Right ventricle myocardium inferior (tissue), 1 donor: ENCODE results near the gene SLC25A43. TPM values are rescaled to one million over a fixed set of nuclear protein-coding genes. Genes with fewer than 3 reads are reported as not detected.
"Not testable (repeated sequence)": the region's sequence is repeated elsewhere in the genome, so short reads cannot be mapped to it uniquely, and the experiment has no call there.

ENCODE experiments used
- ATAC-seq: fragments of 200-7000 bp; cut with Tn5 transposase; one replicate; pipeline ENCODE4 v1.9.1; 2020; ENCODE audit warnings: mild to moderate bottlenecking, moderate library complexity
- DNase-seq: peaks from one replicate; pipeline ENCODE4 v3.0.0; 2021; ENCODE audit errors: missing footprints
- intact Hi-C: fragments of 100-400 bp; cut with DNase I; formaldehyde crosslinking; loops from one replicate; pipeline ENCODE4 v1.11.0; 2022
- total RNA-seq: library from RNA; stranded (reverse); fragmentation: NEBNext Ultra II Directional; extraction: Animal tissue kit (Norgen Biotek cat#: 25700); gene quantifications from one replicate; pipeline ENCODE4 v1.2.1, GENCODE V29; 2021
- donor health status: DM: no; HTN: yes; CAD: no; lungs with severe emphysema.

The SLC25A43 gene
- total RNA-seq, 1 donor from 2014 or later: 2.2 TPM

GRCh38 chrX:119486745-119487144, 87.6 kb downstream of the SLC25A43 start:
- intact Hi-C loops: no loop called here
- DNase-seq: no peak
- ATAC-seq: no peak

GRCh38 chrX:119487766-119488165, 88.6 kb downstream of the SLC25A43 start:
- DNase-seq, ATAC-seq: not testable (repeated sequence)
- intact Hi-C loops: loop anchor here (2.0 kb wide), 1 partner anchor 25 kb away; no protein-coding TSS in a partner anchor

- intact Hi-C loops: loop anchor here (2.0 kb wide), 1 partner anchor 24 kb away; no protein-coding TSS in a partner anchor
- ATAC-seq (no peak), DNase-seq (peak; percentile 35)
These were observed 89.6 kb downstream of the SLC25A43 start for GRCh38 chrX:119488749-119489148.

GRCh38 chrX:119489212-119490074, 90.3 kb downstream of the SLC25A43 start:
- no peak for ATAC-seq
- intact Hi-C loops: loop anchor here (2.0 kb wide), 1 partner anchor 23 kb away; no protein-coding TSS in a partner anchor
- no peak for DNase-seq

- intact Hi-C loops: no loop called here
- DNase-seq (no peak), ATAC-seq (no peak)
These were observed 93.3 kb downstream of the SLC25A43 start for GRCh38 chrX:119492463-119492862.

GRCh38 chrX:119493851-119494495, 94.8 kb downstream of the SLC25A43 start:
- intact Hi-C loops, ATAC-seq, DNase-seq: not testable (repeated sequence)

GRCh38 chrX:119495734-119496726, 96.9 kb downstream of the SLC25A43 start:
- DNase-seq: no peak
- intact Hi-C loops: no loop called here
- no peak for ATAC-seq

- DNase-seq (no peak), ATAC-seq (no peak)
- intact Hi-C loops: no loop called here
These were observed 98.0 kb downstream of the SLC25A43 start for GRCh38 chrX:119497185-119497584.

- no peak for DNase-seq
- no peak for ATAC-seq
- intact Hi-C loops: no loop called here
These were observed 101.1 kb downstream of the SLC25A43 start for GRCh38 chrX:119500061-119500800.

- intact Hi-C loops: no loop called here
- DNase-seq (no peak), ATAC-seq (no peak)
These were observed 102.5 kb downstream of the SLC25A43 start for GRCh38 chrX:119501511-119502148.

- no peak for ATAC-seq
- intact Hi-C loops: no loop called here
- no peak for DNase-seq
These were observed 103.8 kb downstream of the SLC25A43 start for GRCh38 chrX:119502727-119503483.

GRCh38 chrX:119503484-119503861, 104.3 kb downstream of the SLC25A43 start:
- ATAC-seq (no peak), DNase-seq (no peak)

More at GRCh38 chrX:119503484-119503861, 104.3 kb downstream of the SLC25A43 start:
- intact Hi-C loops: no loop called here

Other genes with a start within 250 kb of the SLC25A43 start
- 21.9 TPM for gene PGRMC1, start 163.1 kb upstream of the SLC25A43 start, total RNA-seq
- 168 TPM for gene SLC25A5, start 69.1 kb downstream of the SLC25A43 start, total RNA-seq
- gene STEEP1, start 166.1 kb downstream of the SLC25A43 start, total RNA-seq: 12.6 TPM
- 66.3 TPM for gene UBE2A, start 175.2 kb downstream of the SLC25A43 start, total RNA-seq
- gene NKRF, start 207.1 kb downstream of the SLC25A43 start, total RNA-seq: 4.2 TPM